ENCODE results near the gene NFILZ.

The NFILZ gene

DNA sequence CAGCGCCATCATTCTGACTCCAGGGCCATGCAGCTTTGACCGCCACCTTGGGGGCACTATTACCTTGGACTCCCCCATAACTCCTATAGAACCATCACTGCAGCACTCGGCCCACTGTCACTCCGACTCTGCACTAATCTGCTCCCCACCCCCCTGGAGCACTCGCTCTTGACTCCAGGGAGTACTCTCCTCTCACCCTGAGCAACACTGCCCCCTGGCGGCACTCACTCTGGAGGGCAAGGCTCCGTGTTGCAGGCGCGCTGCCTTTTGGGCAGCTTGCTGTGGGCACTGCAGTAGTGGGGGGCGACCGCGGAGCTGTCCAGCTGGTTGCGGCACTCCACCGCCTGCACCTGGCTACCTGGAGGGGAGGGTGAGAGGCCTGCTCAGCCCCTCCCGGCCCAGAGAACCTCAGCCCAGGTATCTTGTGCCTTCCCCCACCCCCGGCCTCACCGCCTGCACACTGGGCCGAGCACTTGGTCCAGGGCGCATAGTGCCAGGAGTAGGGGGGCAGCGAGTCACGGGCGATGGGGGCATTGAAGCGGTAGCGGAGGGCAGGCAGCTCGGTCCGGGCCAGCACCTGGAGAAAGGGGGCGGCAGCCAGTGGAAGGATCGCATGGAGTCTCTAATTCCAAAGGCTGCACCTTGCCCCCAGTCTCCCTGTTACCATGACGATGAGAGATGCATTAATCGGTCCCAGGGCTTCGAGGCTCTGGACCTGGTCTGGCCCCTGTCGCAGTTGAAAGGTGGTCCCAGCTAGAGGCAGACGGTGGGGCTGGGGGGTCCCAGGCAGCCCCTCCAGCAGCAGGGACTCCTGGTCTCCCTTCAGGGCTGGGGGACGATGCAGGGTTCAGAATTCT is 44.3 kb upstream of the NFILZ start:
- Histone ChIP-seq H2AFZ (ENCODE audit: low read depth, low read length, severe bottlenecking) (no peak overlapping the region), H3K79me2 (ENCODE audit: insufficient read depth, low read length) (no peaks in the 10 kb centered on the region), H3K9me2 (replicated peaks; ENCODE audit: insufficient read depth, low read length) (no peaks in the 10 kb centered on the region), H3K9me3 (ENCODE audit: insufficient read depth, low read length) (no peaks in the 10 kb centered on the region), H3K4me2 (ENCODE audit: low read depth, low read length, poor library complexity, severe bottlenecking) (no peak overlapping the region), H3K27me3 (ENCODE audit: low read length) (no peaks in the 10 kb centered on the region), H3K4me3 (ENCODE audit: insufficient read depth, low read length, poor library complexity, severe bottlenecking) (no peak overlapping the region), H3K36me3 (ENCODE audit: low read length) (no peaks in the 10 kb centered on the region), H4K20me1 (ENCODE audit: low read depth, low read length) (no peaks in the 10 kb centered on the region), H3F3A (ENCODE audit: insufficient read depth) (no peaks in the 10 kb centered on the region), H3K27ac (ENCODE audit: low read depth, low read length) (no peak overlapping the region), H3K9ac (ENCODE audit: low read length) (no peak overlapping the region)
- TF ChIP-seq EZH2phosphoT487 (conservative IDR thresholded peaks at IDR 0.05; ENCODE audit: low read length): no peak
- TF ChIP-seq, protein P1, sequence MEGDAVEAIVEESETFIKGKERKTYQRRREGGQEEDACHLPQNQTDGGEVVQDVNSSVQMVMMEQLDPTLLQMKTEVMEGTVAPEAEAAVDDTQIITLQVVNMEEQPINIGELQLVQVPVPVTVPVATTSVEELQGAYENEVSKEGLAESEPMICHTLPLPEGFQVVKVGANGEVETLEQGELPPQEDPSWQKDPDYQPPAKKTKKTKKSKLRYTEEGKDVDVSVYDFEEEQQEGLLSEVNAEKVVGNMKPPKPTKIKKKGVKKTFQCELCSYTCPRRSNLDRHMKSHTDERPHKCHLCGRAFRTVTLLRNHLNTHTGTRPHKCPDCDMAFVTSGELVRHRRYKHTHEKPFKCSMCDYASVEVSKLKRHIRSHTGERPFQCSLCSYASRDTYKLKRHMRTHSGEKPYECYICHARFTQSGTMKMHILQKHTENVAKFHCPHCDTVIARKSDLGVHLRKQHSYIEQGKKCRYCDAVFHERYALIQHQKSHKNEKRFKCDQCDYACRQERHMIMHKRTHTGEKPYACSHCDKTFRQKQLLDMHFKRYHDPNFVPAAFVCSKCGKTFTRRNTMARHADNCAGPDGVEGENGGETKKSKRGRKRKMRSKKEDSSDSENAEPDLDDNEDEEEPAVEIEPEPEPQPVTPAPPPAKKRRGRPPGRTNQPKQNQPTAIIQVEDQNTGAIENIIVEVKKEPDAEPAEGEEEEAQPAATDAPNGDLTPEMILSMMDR (IDR thresholded peaks at IDR 0.05; ENCODE audit: insufficient read depth, low read length, poor library complexity, severe bottlenecking): peak; percentile 48

DNA sequence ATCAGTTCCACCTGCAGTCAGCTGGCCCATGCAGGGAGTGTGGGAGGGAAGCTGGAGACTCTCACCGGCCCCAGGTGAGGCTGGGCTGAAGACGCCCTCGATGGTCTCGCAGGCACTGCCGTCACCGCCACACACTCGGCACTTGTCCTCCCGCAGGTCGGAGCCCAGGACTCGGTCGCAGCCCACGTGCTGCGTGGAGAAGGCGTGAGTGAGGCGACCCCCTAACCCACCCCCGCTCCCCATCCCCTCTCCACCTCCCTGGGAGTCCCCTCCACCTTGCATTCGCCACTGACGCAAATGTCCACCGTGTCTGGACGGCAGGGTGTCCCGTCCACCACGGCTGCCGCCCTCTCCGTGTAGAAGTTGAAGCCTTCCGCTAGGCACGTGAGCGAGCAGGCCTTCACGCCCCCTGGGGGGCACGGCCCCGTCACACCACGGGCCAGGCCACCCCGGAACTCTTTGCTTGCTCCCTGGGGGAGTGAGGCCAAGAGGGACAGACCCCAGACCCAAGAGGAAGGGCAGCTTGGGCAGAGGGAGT is 41.2 kb upstream of the NFILZ start:
- no peaks in the 10 kb centered on the region for H3K9me2 ChIP-seq (replicated peaks; ENCODE audit: insufficient read depth, low read length)
- no peaks in the 10 kb centered on the region for H3K27me3 ChIP-seq (ENCODE audit: low read length)
- H3K9ac ChIP-seq (ENCODE audit: low read length): no peak overlapping the region
- no peak overlapping the region for H3K4me3 ChIP-seq (ENCODE audit: insufficient read depth, low read length, poor library complexity, severe bottlenecking)
- no peak overlapping the region for H3K27ac ChIP-seq (ENCODE audit: low read depth, low read length)
- TF ChIP-seq, protein P1 (IDR thresholded peaks at IDR 0.05; ENCODE audit: insufficient read depth, low read length, poor library complexity, severe bottlenecking): no peak
- TF ChIP-seq EZH2phosphoT487 (conservative IDR thresholded peaks at IDR 0.05; ENCODE audit: low read length): no peak
- no peak overlapping the region for H3K4me2 ChIP-seq (ENCODE audit: low read depth, low read length, poor library complexity, severe bottlenecking)
- H4K20me1 ChIP-seq (ENCODE audit: low read depth, low read length): no peaks in the 10 kb centered on the region
- no peaks in the 10 kb centered on the region for H3K36me3 ChIP-seq (ENCODE audit: low read length)
- H3F3A ChIP-seq (ENCODE audit: insufficient read depth): no peaks in the 10 kb centered on the region
- no peaks in the 10 kb centered on the region for H3K79me2 ChIP-seq (ENCODE audit: insufficient read depth, low read length)
- no peak overlapping the region for H2AFZ ChIP-seq (ENCODE audit: low read depth, low read length, severe bottlenecking)
- H3K9me3 ChIP-seq (ENCODE audit: insufficient read depth, low read length): no peaks in the 10 kb centered on the region

DNA sequence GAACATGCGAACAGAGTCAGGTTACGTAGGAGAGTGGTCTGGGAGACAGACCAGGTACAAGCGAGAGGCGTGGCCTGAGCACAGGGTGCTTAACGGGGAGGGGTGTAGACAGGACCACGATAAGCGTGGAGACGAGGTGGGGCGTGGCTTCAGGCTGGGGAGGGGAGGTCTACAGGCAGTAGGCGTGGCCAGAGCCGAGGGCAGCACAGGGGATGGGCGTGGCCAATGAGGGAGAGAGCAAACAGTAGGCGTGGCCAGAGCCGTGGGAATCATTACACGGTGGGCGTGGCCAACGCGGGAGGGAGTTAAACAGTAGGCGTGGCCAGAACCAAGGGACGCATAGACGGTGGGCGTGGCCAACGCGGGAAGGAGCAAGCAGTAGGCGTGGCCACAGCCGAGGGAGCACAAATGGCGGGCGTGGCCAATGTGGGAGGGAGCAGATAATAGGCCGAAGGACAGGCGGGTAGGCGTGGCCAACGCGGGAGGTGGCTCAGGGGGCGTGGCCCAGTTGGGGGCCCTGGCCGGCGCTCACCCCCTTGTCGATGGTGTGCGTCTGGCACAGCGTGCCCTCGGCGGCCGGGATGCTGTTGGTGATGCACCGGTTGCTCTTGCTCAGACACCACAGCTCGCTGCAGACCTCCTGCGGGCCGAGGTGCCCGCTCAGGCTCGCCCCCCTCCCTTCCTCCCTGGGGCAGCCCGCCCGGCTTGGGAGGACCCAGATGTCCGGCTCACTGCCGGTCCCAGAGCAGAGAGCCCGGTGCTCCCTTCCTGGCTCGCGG is 38.0 kb upstream of the NFILZ start:
- H3K9me2 ChIP-seq (replicated peaks; ENCODE audit: insufficient read depth, low read length): no peaks in the 10 kb centered on the region
- H2AFZ ChIP-seq (ENCODE audit: low read depth, low read length, severe bottlenecking): no peak overlapping the region
- H3K27me3 ChIP-seq (ENCODE audit: low read length): no peaks in the 10 kb centered on the region
- H3K4me2 ChIP-seq (ENCODE audit: low read depth, low read length, poor library complexity, severe bottlenecking): no peak overlapping the region
- H3K9me3 ChIP-seq (ENCODE audit: insufficient read depth, low read length): no peaks in the 10 kb centered on the region
- H3F3A ChIP-seq (ENCODE audit: insufficient read depth): no peaks in the 10 kb centered on the region
- TF ChIP-seq EZH2phosphoT487 (conservative IDR thresholded peaks at IDR 0.05; ENCODE audit: low read length): no peak
- TF ChIP-seq, protein P1 (IDR thresholded peaks at IDR 0.05; ENCODE audit: insufficient read depth, low read length, poor library complexity, severe bottlenecking): no peak
- no peak overlapping the region for H3K9ac ChIP-seq (ENCODE audit: low read length)
- no peak overlapping the region for H3K27ac ChIP-seq (ENCODE audit: low read depth, low read length)
- no peak overlapping the region for H3K4me3 ChIP-seq (ENCODE audit: insufficient read depth, low read length, poor library complexity, severe bottlenecking)
- H3K79me2 ChIP-seq (ENCODE audit: insufficient read depth, low read length): no peaks in the 10 kb centered on the region
- no peaks in the 10 kb centered on the region for H4K20me1 ChIP-seq (ENCODE audit: low read depth, low read length)
- H3K36me3 ChIP-seq (ENCODE audit: low read length): no peaks in the 10 kb centered on the region

Data from SU-DHL-6 (cell line).